ENCODE measurements around the gene NAV3. TPM values are rescaled to one million over a fixed set of nuclear protein-coding genes. Genes with fewer than 3 reads are reported as not detected.

Gene NAV3
- total and polyA plus RNA-seq, 9 of the 15 experiments (the other 6 are each of a cell fraction or from before 2014, with no cell fraction given) = 0.04 TPM; not detected in 8

- 5% methylated on average over 1 of the region's 1 CpG for WGBS (ENCODE audit: insufficient coverage, low coverage, missing lambda C conversion rate)
- no TSS peak for BruUV-seq (replicated peaks)
- H3K9me1 ChIP-seq (ENCODE audit: control insufficient read depth, insufficient read depth, low read length) = no peaks in the 10 kb centered on the region
- H3K9me3 ChIP-seq (replicated peaks; ENCODE audit: control insufficient read depth, insufficient read depth, low read depth, low read length) = no peaks in the 10 kb centered on the region
- no peak overlapping the region for H2AFZ ChIP-seq (ENCODE audit: low read depth, low read length)
- no peak overlapping the region for H3K4me3 ChIP-seq
- H4K20me1 ChIP-seq (replicated peaks; ENCODE audit: control insufficient read depth, insufficient read depth, low read length) = no peaks in the 10 kb centered on the region
- no peaks in the 10 kb centered on the region for H3K79me2 ChIP-seq (ENCODE audit: control insufficient read depth, insufficient read depth, low read length)
- H3K4me1 ChIP-seq (replicated peaks in 1 of 2; ENCODE audit: control insufficient read depth in 2 of 2, insufficient read depth in 2 of 2, low read length in 2 of 2) = no peaks in the 10 kb centered on the region
- ATAC-seq (no peak), FAIRE-seq (no peak), DNase-seq (ENCODE audit: extremely low read depth in 1 of 4, low spot score in 3 of 4) (no peak)
- in situ Hi-C loops (cut with MboI) = no loop called here
- POLR2A ChIA-PET = no interaction called here
- no peak overlapping the region for H3K9ac ChIP-seq (ENCODE audit: insufficient read depth in 1 of 2, low read depth in 2 of 2, low read length in 2 of 2)
- no peaks in the 10 kb centered on the region for H3K27me3 ChIP-seq (ENCODE audit: control insufficient read depth in 2 of 2, insufficient read depth in 2 of 2, low read length in 2 of 2)
- CTCF ChIA-PET (ENCODE audit: low intra/inter-chr PET ratio) = no interaction called here
- H3K27ac ChIP-seq (ENCODE audit: extremely low read depth, low read depth, low read length) = no peak overlapping the region
- no peak overlapping the region for H3K4me2 ChIP-seq (ENCODE audit: insufficient read depth, low read length)
- intact Hi-C loops (cut with micrococcal nuclease) = no loop called here
- H3K36me3 ChIP-seq (ENCODE audit: control insufficient read depth, insufficient read depth, low read length) = no peaks in the 10 kb centered on the region
- no peak for TF ChIP-seq NELFE (IDR thresholded peaks at IDR 0.05; ENCODE audit: insufficient read depth, insufficient read length)
- no peak for TF ChIP-seq CTCFL (IDR thresholded peaks at IDR 0.05; ENCODE audit: borderline replicate concordance, insufficient read depth, low read depth, low read length, poor library complexity, severe bottlenecking)
- no peak for TF ChIP-seq PHF21A (IDR thresholded peaks at IDR 0.05; ENCODE audit: borderline replicate concordance, low read depth)
- TF ChIP-seq FUS (optimal IDR thresholded peaks at IDR 0.05; ENCODE audit: low read depth, low read length) = no peak
- TF ChIP-seq OTX1 (CRISPR knock-in tag; IDR thresholded peaks at IDR 0.05) = no peak
- TF ChIP-seq MYNN (IDR thresholded peaks at IDR 0.05) = no peak
- TF ChIP-seq MYNN (CRISPR knock-in tag; IDR thresholded peaks at IDR 0.05) = no peak
- no peak for TF ChIP-seq ELK3 (CRISPR knock-in tag; IDR thresholded peaks at IDR 0.05)
- TF ChIP-seq, protein P1, sequence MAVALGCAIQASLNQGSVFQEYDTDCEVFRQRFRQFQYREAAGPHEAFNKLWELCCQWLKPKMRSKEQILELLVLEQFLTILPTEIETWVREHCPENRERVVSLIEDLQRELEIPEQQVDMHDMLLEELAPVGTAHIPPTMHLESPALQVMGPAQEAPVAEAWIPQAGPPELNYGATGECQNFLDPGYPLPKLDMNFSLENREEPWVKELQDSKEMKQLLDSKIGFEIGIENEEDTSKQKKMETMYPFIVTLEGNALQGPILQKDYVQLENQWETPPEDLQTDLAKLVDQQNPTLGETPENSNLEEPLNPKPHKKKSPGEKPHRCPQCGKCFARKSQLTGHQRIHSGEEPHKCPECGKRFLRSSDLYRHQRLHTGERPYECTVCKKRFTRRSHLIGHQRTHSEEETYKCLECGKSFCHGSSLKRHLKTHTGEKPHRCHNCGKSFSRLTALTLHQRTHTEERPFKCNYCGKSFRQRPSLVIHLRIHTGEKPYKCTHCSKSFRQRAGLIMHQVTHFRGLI (CRISPR knock-in tag; IDR thresholded peaks at IDR 0.05) = no peak
- no peak for TF ChIP-seq ATF1 (CRISPR knock-in tag; IDR thresholded peaks at IDR 0.05)
- TF ChIP-seq ATF1 (tag; IDR thresholded peaks at IDR 0.05) = no peak
- TF ChIP-seq, protein P2, sequence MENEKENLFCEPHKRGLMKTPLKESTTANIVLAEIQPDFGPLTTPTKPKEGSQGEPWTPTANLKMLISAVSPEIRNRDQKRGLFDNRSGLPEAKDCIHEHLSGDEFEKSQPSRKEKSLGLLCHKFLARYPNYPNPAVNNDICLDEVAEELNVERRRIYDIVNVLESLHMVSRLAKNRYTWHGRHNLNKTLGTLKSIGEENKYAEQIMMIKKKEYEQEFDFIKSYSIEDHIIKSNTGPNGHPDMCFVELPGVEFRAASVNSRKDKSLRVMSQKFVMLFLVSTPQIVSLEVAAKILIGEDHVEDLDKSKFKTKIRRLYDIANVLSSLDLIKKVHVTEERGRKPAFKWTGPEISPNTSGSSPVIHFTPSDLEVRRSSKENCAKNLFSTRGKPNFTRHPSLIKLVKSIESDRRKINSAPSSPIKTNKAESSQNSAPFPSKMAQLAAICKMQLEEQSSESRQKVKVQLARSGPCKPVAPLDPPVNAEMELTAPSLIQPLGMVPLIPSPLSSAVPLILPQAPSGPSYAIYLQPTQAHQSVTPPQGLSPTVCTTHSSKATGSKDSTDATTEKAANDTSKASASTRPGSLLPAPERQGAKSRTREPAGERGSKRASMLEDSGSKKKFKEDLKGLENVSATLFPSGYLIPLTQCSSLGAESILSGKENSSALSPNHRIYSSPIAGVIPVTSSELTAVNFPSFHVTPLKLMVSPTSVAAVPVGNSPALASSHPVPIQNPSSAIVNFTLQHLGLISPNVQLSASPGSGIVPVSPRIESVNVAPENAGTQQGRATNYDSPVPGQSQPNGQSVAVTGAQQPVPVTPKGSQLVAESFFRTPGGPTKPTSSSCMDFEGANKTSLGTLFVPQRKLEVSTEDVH (IDR thresholded peaks at IDR 0.05; ENCODE audit: low read depth, partially characterized antibody) = no peak
- no peak for TF ChIP-seq POLR2AphosphoS2 (IDR thresholded peaks at IDR 0.05; ENCODE audit: low read length)
- TF ChIP-seq SRSF7 (optimal IDR thresholded peaks at IDR 0.05; ENCODE audit: low read depth, low read length) = no peak
- TF ChIP-seq TAF9B (IDR thresholded peaks at IDR 0.05; ENCODE audit: partially characterized antibody) = no peak
Measured at GRCh38 chr12:78199926-78200325, 369.2 kb downstream of the NAV3 start.
